DND-41 (cell line): ENCODE data around the gene FOXP4.

ENCODE experiments used
- ATAC-seq: fragments of 200-7000 bp; cut with Tn5 transposase; 3 replicates; pipeline ENCODE4 v1.9.1; 2021; ENCODE audit warnings: low read depth; ENCODE audit not compliant: insufficient read depth
- DNase-seq: peaks from one replicate; pipeline ENCODE4 v3.0.0-alpha.2; 2020
- H2AFZ ChIP-seq: 2 replicates; pipeline ENCODE4 v1.6.0; 2012; ENCODE audit warnings: low read depth, low read length
- H3K27ac ChIP-seq: 2 replicates; pipeline ENCODE4 v1.5.1; 2012; ENCODE audit warnings: low read length, inconsistent platforms
- H3K27me3 ChIP-seq: fragments of 200-600 bp; sonication (generic); 2 replicates; pipeline ENCODE4 v1.6.0; 2012; ENCODE audit warnings: low read length, mild to moderate bottlenecking, inconsistent platforms; ENCODE audit not compliant: insufficient read depth, poor library complexity
- H3K36me3 ChIP-seq: 2 replicates; pipeline ENCODE4 v1.5.1; 2012; ENCODE audit warnings: low read length, inconsistent platforms; ENCODE audit not compliant: insufficient read depth
- H3K4me1 ChIP-seq: 2 replicates; pipeline ENCODE4 v1.5.1; 2012; ENCODE audit warnings: mild to moderate bottlenecking, low read length; ENCODE audit not compliant: insufficient read depth
- H3K4me2 ChIP-seq: 2 replicates; pipeline ENCODE4 v1.6.0; 2012; ENCODE audit warnings: mild to moderate bottlenecking, moderate library complexity, low read length, inconsistent platforms; ENCODE audit not compliant: insufficient read depth
- H3K4me3 ChIP-seq, 2 experiments: fragments of 200-600 bp in 1 of 2; shearing (Covaris generic) in 1 of 2; 2 replicates each; pipeline ENCODE4 v1.5.1; 2012 to 2016; ENCODE audit warnings: inconsistent platforms in 2 of 2, low read length in 2 of 2, mild to moderate bottlenecking in 2 of 2, low read depth in 1 of 2, moderate library complexity in 1 of 2
- H3K79me2 ChIP-seq: 2 replicates; pipeline ENCODE4 v1.6.0; 2012; ENCODE audit warnings: low read length, inconsistent platforms; ENCODE audit not compliant: insufficient read depth
- H3K9ac ChIP-seq: 2 replicates; pipeline ENCODE4 v1.6.0; 2012; ENCODE audit warnings: low read depth, mild to moderate bottlenecking, inconsistent platforms, low read length, moderate library complexity
- H3K9me3 ChIP-seq: 2 replicates; pipeline ENCODE4 v1.5.1; 2012; ENCODE audit warnings: low read length, moderate library complexity, mild to moderate bottlenecking, inconsistent platforms; ENCODE audit not compliant: insufficient read depth, severe bottlenecking
- H4K20me1 ChIP-seq: 2 replicates; pipeline ENCODE4 v1.6.0; 2012; ENCODE audit warnings: low read length; ENCODE audit not compliant: insufficient read depth
- CTCF ChIP-seq: IDR thresholded peaks from 2 replicates; pipeline ENCODE4 v1.5.1; 2012; ENCODE audit warnings: borderline replicate concordance, low read length, moderate library complexity, mild to moderate bottlenecking; ENCODE audit not compliant: poor library complexity, severe bottlenecking; ENCODE audit errors: extremely low read depth
- EZH2 ChIP-seq: IDR thresholded peaks from 3 replicates; pipeline ENCODE4 v1.6.1; 2012; ENCODE audit warnings: borderline replicate concordance, low read depth, mild to moderate bottlenecking, moderate library complexity, low read length, inconsistent platforms; ENCODE audit not compliant: severe bottlenecking

FOXP4 gene

DNA sequence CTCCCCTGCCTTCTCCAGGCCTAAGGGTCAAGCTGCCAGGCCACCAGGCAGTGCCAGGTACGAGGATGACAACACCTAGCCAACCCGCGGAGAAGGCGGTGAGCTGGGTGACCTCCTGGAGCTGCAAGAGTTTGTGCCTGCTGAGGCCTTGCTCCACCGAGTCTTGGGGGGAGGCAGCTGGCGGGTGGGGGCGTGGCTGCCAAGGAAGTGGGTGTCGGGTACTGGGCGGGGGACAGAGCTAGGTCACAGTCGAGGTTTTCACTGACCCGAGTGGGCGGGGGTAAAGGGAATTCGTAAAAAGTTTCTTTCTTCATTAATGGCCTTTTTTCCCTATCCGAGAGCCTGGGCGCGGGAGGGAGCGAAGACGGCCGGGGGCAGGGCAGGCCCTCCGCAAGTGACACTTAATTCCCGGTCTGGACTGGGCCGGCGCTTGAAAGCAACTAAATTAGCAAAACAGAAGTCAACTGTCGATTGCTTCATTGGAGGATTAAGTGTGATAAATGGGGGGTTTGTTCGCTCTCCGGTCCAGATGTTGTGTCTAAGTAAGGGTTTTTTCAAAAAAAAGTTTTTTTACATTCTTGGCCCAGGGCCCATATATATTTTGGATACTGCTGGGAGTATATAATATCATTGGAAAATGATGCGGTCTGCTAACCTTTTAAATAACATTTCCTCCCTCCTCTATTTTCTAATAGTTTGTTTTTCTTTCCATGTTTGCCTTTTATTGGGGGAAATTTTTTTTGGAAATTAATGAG, 43.1 kb upstream of the FOXP4 start:
- Histone ChIP-seq H3K27ac (no peak overlapping the region), H3K36me3 (no peaks in the 10 kb centered on the region), H3K79me2 (no peaks in the 10 kb centered on the region), H3K9ac (no peak overlapping the region), H3K9me3 (no peaks in the 10 kb centered on the region), H3K4me1 (no peaks in the 10 kb centered on the region), H3K4me2 (no peak overlapping the region), H4K20me1 (no peaks in the 10 kb centered on the region), H2AFZ (no peak overlapping the region), H3K4me3 (no peak overlapping the region), H3K27me3 (no peaks in the 10 kb centered on the region)
- DNase-seq: no peak
- ATAC-seq: no peak
- TF ChIP-seq EZH2: no peak
- TF ChIP-seq CTCF: no peak

DNA sequence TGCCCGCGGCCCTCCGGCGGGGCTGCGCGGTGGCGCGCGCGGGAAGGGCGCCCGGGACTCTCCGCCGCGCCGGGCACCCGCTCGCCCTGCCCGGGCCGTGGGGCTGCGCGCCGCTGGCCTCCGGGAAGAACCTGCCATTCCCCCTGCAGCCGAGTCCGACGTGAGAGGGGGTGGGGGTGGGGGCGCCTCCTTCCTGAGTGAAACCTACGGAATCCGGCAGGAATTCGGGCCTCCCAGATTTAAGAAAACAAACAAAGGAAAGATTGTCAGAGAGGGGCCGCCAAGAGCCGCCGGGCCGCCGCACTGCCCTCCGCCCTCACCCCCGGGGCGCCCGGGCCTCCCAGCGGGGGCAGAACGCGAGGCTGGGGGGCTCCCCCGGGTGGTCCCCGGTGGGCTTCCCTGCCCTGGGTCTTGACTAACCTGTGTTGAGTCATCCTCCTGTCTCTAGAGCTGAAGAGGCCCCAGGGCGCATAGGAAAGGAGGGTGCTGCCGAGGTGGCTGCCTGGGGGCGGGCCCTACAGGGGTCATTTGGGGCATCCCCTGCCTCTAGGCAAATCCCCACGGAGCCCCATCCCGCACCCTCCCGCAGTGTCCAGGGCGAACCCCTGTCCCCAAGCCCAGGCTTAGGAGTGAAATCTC, 42.2 kb upstream of the FOXP4 start:
- Histone ChIP-seq H3K9me3 (no peaks in the 10 kb centered on the region), H3K9ac (no peak overlapping the region), H3K36me3 (no peaks in the 10 kb centered on the region), H3K79me2 (no peaks in the 10 kb centered on the region), H4K20me1 (no peaks in the 10 kb centered on the region), H3K27me3 (no peaks in the 10 kb centered on the region), H3K4me2 (no peak overlapping the region), H3K4me1 (no peaks in the 10 kb centered on the region), H3K4me3 (no peak overlapping the region), H3K27ac (no peak overlapping the region), H2AFZ (no peak overlapping the region)
- TF ChIP-seq EZH2 (no peak), CTCF (no peak)
- no peak for DNase-seq
- no peak for ATAC-seq

GRCh38 chr6:41504466-41505121, 41.6 kb upstream of the FOXP4 start:
- H3K79me2 ChIP-seq: no peaks in the 10 kb centered on the region
- no peaks in the 10 kb centered on the region for H3K9me3 ChIP-seq
- no peak overlapping the region for H3K9ac ChIP-seq
- no peaks in the 10 kb centered on the region for H3K4me1 ChIP-seq
- H2AFZ ChIP-seq: no peak overlapping the region
- H3K27ac ChIP-seq: no peak overlapping the region
- DNase-seq: no peak
- no peaks in the 10 kb centered on the region for H3K27me3 ChIP-seq
- no peaks in the 10 kb centered on the region for H3K36me3 ChIP-seq
- H4K20me1 ChIP-seq: no peaks in the 10 kb centered on the region
- no peak overlapping the region for H3K4me2 ChIP-seq
- ATAC-seq: 0 out of 3 replicates have a peak, but pooled peaks have one; percentile 12
- no peak for TF ChIP-seq EZH2
- TF ChIP-seq CTCF: no peak
- H3K4me3 ChIP-seq: no peak overlapping the region
